GM18499 (cell line): ENCODE measurements around the gene RIN1.

Source experiments
- ATAC-seq: cut with Tn5 transposase; IDR thresholded peaks from one replicate; pipeline ENCODE4 v1.9.1; 2021; ENCODE audit warnings: moderate number of reproducible peaks; ENCODE audit not compliant: insufficient read depth, unreplicated experiment

The RIN1 gene

DNA sequence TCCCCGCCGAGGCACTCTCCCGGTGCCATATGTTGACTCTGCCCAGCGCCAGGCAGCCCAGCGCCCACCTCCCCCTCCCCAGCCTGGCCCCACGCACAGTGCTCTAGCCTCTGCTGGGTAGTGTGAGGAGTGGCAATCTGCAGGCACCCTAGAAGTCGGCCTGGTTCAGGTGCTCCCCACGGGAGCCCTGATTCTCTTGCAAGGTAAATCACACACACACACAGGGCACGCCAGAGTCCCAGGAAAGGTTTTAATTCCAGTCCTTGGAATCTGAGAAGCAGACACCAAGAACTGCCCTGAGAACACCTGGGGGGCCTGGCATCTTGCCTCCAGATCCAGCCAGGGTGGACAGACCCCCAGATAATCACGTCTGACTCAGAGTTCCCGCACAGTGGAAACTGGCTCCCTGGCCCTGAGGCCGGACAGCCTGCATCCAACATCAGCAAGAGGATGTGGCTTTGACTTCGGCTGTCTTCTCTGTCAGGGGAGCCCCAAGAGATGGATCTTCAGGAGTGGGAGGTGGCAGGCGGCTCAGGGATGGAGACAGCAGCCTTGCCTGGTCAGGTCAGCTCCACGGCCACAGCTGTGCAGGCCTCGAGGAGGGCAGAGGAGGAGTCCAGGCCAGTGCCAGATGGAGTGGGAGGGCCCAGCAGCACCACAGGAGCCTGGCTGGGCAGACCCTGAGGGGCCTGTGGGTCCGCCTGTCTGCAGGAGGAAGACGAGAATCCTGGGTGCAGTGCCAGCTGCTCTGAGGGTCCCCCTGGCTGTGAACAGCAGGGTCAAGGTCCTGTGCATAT is 1.1 kb upstream of the RIN1 start:
- ATAC-seq, result no peak

DNA sequence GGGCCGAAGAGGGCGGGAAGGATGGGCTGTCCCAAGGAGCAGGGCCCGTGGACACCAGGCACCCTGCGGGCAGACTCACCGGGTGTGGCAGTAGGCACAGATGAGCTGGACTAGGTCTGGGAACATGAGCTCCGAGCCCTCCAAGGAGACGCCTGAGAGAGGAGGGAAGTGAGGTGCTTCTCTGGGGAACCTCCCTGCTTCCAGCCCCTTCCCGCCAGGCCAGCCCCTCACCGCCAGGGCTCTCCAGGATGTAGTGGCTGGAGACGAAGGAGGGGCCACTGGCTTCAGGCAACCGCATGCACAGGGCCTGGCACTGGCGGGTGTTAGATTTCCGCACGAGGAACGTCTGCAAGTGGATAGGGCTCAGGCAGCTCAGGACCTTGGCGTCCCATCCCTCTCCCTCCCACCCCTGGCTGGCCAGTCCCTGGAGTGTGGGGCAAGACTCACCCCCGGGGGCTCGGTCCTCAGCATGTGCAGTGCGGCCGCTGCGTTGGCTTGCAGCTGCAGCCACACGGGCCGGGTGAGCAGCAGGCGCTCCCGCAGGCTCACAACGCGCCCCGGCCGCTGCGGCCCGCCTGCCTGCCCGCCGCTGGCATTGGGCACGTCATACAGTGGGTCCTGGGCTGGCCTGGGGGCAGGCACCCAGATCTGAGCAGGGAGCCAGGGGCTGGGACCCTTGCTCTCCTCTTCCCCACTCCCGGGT is 552 bp downstream of the RIN1 start:
- ATAC-seq, result no peak

DNA sequence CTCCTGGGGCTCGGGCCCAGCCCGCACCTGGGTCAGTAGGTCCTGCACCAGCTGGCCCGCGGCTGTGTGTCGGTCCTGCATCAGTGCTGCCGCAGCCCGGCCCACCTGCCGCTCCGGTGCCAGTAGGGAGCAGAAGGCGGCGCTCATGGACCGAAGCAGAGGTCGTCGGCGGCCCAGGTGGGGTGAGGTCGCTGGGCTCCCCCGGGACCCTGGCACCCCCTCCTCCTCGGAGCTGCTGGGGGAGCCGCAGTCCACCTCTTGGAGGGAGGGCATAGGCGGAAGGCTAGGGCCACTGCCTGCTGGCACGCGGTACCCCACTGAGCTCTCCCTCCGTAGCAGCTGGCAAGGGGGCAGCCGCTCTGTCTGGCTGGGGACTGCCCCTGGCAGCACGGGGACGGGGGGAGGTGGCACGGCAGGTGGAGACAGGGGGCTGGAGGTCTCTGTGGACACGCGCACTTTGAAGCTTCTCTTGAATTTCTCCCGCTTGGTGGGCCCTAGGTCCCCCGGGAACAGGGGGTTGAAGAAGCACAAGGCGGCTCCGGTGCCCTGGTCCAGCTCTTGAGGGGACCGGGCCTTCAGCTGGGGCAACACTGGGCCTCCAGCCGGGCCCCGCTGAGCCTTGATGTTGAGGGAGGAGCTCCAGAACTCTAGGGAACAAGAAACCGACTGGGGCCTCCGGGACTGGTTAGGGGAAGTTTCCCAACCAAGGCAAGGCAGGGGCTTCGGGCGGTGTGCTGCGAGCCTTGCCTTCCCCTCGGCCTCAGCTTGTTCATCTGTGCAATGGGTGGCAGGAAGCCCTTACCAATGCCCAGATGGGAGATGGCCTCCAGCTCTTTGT is 1.4 kb downstream of the RIN1 start:
- no peak for ATAC-seq

DNA sequence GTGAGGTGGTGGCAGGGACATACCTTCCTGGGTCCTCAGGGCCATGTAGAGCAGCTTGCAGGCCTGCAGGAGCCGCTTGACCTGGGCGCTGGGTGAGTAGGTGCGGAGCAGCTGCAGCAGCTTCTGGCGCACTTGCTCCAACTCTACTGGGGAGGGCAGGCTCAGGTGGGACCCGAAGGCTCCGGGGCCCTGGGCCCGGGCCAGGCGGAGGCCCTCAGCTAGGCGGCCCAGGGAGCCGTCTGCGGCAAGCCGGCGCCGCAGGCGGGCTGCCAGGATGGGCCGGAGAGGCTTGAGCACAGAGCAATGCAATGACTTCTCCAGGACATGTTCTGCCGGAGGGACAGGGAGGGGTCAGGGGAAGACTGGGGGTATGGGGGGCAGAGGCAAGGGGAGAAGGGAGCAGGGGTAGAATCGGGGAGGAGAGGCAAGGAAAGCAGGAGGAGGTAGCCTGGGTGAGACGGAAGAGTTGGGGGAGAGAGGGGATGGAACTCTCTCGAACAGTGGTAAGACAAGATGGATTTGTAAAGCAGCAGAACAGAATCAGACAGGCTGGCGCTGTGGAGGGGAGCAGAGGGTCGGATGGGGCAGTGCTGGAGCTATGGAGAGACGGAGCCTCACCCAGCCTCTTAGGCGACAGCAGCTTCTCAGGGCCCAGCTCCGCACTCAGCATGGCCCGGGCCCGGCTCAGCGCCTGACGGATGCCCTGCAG is 2.2 kb downstream of the RIN1 start:
- ATAC-seq, result no peak

DNA sequence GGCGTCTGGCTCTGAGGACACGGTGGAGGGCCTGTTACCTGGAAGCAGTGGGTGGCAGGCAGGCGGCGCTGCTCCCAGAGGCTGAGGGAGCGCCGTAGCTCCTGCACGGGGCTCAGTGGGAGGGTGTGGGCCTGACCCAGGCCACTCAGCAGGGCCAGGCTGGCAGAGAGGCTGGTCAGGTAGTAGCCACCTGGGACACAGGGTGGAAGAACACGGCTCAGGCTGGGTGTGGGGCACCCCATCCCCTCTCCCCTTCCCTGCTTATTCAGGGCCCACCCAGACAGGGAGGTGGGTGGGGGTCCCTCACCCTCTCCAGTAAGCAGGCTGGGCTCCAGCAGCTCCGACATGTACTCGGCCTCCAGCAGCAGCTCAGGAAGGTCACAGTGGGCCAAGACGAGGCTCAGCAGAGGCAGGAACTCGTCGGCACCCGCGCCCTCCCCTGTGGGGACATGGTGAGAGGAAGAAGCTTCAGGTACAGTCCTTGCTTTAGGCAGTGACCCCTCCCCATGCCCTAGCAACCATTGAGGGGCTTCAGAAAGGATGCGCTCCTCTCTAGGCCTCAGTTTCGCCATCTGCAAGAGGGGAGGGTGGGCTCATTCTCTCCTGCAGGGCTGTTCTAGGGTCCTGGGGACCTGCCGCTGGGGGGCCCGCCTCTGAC is 2.9 kb downstream of the RIN1 start:
- ATAC-seq, result no peak

DNA sequence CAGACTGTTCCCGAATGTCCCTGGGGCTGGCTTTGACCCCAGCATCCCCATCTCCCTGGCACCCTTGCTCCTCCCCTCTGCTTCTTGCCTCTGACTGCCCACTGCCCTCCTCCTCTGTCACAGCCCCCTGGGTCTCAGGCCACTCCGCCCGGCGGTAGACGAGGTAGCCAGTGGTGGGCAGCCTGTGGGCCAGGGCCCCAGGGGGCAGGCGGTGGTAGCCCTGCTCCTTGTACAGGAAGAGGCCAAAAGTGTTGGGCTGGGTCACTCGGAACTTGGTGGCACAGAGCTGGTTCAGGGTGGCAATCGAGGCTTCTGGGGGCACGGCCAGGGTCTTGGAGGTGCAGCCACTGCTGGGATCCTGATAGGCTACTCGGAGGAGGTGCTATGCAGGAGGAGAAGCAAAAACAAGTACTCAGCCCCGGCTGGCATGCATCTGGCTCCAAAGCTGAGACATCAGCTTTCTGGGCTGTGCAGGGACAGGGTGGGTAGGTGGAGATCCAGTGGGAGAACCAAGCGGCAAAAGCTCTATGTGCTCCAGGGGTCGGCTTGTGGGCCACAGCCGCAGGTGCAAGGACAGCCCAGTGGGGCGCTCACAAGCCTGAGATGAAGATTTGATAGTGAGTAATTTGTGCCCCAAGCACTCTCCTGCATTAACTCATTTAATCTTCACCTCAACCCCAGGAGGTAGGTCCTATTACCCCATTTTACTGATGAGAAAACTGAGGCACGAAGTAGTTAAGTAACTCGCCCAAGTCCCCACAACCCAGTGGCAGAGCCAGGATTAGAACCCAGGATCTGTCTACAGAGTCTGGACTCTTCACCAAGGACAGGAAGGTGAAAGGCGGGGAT is 3.6 kb downstream of the RIN1 start:
- ATAC-seq, result no peak

DNA sequence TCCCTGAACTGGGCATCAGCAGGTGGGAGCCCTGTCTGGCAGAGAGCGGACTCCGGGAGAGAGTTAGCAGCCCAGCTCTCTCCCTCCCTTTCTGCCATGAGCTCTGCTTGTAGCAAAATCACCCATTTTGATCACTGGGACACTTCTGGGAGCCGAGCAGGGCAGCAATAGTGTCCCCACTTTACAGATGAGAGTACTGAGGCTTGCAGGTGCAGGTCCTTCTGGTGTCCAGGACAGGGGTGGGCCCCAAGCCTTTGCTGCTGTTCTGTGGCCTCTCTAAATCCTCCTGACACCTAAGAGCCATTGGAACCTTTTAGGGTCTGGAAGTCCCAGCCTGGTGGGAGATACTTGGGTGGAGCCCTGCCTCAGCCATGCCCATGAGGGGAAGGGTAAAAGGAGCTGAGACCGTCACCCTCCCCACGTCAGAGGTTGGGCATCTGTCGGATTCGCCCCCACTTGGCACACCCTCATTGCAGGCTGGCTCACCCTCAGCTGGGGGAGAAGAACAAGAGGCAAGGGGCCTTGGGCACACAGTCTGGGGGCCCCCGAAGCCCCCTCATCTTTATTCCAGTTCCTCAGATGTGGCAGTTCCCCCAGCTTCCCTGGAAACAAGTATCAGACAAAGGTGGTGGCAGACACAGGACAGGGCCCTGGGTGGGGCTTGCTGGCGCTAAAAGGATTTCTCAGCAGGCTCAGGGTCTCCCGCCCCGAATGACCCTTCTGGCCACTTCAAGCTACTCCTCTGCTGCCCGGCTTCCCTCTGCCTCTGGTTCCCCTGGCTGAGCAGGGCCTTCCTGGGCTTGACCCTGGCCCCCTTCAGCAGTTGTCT is 4.5 kb downstream of the RIN1 start:
- ATAC-seq, result no peak

DNA sequence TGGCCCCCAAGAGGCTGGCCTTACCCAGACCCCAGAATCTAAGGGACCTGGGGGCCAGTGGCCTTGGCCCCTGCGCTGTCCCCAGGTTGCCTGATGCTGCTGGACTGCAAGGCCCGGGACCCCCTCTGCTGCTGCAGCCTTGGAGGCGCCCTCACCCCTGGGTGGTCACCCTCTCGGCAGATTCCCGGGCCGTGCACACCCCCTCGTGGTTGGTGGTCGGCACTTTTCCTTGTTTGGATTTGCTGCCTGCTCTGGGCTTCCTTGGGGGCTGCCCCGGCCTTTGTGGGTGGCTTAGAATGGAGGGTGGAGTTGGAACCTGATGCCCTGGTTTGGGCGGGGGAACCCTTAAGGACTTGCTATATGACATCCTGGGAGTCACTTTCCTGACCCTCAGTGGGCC is 5.3 kb downstream of the RIN1 start:
- no peak for ATAC-seq

DNA sequence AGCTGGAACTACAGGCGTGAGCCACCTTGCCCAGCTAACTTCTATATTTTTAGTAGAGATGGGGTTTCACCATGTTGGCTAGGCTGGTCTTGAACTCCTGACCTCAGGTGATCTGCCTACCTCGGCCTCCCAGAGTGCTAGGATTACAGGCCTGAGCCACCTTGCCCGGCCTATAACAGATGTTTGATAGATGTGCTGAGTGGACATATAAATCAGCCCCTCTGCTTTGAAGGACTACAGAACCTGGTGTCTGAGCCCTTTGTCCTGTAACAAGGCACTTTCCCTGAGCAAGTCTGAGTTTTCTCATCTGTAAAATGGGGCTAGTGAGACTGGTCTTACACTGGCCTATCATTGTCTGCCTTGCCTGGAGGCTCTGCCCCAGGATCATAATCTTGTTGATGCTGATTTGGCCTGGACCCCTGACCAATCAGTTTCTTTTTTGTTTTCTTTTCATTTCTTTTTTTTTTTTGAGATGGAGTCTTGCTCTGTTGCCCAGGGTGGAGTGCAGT is 7.0 kb downstream of the RIN1 start:
- ATAC-seq, result no peak

DNA sequence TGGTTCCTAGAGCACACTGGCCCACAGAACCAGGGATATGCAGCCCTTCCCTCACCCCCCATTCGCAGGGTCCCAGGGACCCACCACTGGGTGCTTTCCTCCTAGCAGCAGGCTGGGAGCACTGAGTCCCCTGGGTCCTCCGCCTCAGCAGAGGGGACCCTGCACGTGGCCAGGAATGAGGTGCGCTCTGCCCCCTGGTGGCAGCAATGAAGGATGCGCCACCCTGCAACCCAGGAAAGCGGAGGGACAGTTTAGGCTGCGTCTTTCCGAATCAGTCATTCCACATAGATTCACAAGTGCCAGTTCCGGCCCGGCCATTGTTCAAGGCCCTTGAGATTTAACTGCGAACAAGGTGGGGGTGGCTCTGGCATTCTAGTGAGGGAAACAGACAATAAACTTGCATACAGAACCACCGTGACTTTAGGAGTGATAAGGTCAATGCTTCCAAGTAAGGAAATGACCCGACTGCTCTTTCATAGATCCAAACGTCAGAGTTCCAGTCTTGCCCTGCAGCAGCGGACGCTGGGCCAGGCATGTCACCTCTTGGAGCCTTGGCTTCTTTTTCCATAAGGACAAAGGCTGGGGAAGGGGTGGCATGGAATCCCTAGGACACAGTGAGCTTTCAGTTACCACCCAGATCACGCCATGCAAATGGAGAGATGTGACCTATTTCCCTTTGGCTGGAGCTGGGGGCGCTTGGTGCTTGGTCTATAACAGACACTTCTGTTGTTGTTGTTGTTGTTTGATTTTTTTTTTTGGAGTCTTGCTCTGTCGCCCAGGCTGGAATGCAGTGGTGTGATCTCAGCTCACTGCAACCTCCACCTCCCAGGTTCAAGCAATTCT is 7.7 kb downstream of the RIN1 start:
- ATAC-seq, result no peak

DNA sequence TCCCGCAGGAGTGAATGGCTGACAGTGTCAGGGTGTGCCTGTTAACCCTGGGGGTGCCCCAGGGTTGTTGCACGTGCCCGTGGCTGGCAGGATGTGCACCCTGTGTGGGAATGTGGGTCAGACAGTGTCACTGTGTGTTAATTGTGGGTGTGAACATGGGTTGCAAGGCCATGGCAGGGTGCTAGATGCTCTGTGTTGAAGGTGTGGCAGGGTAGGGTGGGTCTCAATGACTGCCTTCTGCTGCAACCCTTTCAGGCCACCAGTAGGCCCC is 8.3 kb downstream of the RIN1 start:
- no peak for ATAC-seq

DNA sequence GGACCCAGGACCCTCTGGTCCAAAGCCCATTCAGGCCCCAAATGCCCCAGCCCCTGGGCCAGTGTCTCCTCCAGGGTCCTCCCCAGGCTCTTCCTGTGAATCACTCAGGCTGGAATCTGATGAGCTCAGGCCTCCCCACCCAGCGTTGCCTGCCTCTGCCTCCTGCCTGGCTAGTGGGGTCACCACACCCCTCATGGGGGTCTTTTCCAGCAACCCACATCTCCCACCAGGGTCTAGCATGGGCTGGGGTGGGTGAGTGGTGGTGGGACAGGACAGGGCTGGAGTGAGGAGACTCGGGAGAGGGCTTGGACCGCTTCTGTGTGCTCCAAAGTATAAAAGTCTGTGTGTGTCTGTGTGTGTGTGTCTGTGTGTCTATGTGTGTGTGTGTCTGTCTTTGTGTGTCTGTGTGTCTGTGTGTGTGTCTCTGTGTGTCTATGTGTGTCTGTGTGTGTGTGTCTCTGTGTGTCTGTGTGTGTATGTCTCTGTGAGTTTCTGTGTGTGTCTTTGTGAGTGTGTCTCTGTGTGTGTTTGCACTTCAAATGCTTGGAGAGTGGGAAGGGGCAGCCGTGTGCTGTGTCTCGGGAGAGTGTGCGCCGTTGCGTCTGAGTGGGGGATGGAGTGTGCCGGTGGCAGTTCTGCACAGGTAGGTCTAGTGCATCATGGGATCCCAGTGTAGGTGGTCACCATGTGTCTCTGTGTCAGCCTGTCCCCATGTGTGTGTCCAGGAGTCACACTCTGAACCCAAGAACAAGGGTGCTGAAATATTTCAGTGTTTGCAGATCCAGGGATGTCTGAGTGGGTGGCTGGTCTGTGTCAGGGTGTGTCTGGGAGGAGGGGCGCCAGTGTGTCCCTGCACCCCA is 8.8 kb downstream of the RIN1 start:
- no peak for ATAC-seq

DNA sequence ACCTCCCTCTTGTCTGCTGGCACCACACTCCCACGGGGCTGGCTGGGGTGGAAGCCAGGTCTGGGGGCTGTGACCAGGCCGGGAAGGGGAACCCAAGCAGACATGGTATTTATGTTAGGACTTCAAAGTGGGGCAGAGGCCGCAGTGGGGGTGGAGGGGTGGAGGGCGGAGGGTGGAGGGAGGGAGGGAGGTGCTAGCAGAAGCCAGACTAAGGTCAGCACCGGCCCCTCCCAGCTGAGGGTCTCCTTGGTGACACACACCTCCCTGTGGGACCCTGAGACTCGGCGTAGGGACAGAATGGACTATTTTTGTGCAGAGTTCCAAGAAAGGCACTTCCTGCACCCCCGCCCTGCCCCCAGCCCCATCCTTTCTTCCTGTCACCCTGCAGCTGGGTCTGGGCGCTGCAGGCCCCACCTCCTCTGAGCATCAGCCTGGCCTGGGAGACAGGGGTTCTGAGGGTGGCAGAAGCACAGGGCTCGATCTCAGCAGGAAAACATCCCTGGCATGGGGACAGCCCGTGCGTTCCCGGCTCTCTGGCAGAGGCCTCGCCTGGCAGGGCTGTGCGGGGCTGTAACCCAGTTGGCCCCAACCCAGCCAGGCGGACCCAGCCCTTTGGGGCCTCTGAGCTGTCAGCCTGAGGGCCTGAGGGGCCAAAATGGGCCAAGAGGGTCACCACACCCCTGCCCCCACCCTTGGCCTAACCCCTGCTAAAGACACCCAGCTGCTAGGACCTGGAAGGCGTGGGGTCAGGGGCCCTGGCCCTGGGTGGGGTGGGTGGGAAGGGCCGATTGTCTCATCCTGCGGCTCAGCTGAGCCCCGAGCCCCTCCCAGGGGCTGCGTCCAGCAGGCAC is 9.7 kb downstream of the RIN1 start:
- no peak for ATAC-seq

DNA sequence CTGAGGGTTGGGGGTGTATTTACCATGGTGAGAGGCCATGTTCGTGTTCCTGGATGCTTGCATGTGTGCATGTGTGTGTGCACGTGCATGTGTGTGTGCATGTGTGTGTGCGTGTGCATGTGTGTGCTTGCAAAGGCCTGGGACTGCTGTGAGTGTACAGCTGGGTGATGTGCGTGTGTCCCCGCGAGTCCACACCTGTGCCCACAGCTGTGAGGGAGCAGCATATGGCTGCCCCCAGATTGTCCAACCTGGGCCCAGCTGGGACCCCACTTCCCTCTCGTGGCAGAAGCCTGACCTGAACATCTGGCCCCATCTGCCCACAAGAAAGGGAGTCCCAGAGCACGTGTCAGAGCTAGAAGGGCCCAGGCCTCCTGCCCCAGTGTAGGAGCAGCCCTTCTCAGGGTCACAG is 11.0 kb downstream of the RIN1 start:
- no peak for ATAC-seq

DNA sequence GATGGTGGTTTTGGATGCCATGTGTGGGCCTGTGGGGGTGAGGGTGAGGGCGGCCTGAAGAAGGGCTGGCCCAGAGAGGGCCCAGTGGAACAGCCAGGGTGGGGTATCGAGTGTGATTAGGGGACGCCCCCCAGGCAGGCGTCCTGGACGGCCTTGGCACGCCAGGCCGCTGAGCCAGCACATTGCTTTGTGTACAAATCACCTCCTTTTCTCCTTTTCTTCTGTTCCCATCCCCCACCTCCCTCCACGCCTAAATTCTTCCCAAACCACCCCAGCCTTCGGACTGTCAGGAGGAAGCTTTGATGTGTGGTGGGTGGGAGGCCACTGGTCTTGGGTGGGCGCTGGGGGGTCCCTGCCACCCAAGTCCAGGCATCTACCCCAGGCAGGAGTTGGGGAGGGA is 11.6 kb downstream of the RIN1 start:
- no peak for ATAC-seq

DNA sequence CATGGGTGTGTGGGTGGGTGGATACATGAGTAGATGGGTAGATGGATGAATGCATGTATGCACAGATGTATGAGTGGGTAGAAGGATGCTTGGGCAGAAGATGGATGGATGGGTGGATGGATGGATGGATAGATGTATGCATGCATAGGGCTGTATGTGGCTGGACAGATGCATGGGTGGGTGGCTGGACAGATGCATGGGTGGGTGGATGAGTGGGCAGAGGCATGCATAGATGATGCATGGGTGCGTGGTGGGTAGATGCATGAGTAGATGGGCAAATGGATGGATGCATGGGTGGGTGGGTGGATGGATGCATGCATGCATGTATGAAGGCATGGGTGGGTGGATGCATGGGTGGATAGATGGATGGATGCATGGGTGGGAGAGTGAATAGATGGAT is 12.6 kb downstream of the RIN1 start:
- no peak for ATAC-seq
